PC-9 (cell line): ENCODE data around the gene SORBS2. TPM values are rescaled to one million over a fixed set of nuclear protein-coding genes. Genes with fewer than 3 reads are reported as not detected.

Source experiments
- BruUV-seq: library from RNA; stranded (reverse); fragments of 400-500 nt; replicated peaks from 2 replicates; lab custom pipeline; 2021; lab: Mats Ljungman, UMichigan
- CTCF ChIA-PET: fragments of 300-600 bp; sonication (Branson Sonifier 250); formaldehyde crosslinking; loops from one replicate; lab custom pipeline; 2022; ENCODE audit warnings: antibody characterized with exemption; lab: Charles Lee
- POLR2A ChIA-PET: fragments of 300-600 bp; sonication (Branson Sonifier 250); formaldehyde crosslinking; loops from one replicate; lab custom pipeline; 2022; ENCODE audit warnings: antibody characterized with exemption; ENCODE audit not compliant: unreplicated experiment; lab: Charles Lee
- DNase-seq, 2 experiments: peaks; one replicate each; pipeline versions ENCODE4 v3.0.0 to v3.0.0-alpha.2; 2015 to 2022; ENCODE audit warnings: mixed read lengths in 1 of 2
- H2AFZ ChIP-seq: fragments of 200-600 bp; sonication (generic); 2 replicates; pipeline ENCODE4 v1.8.1; 2017; ENCODE audit warnings: antibody characterized with exemption
- H3F3A ChIP-seq: fragments of 200-600 bp; sonication (generic); 2 replicates; pipeline ENCODE4 v1.8.1; 2017; ENCODE audit warnings: antibody characterized with exemption, mild to moderate bottlenecking, low read depth; ENCODE audit not compliant: insufficient read depth
- H3K27ac ChIP-seq: fragments of 200-600 bp; sonication (generic); 2 replicates; pipeline ENCODE4 v1.6.1; 2016; ENCODE audit warnings: mixed run types
- H3K27me3 ChIP-seq: fragments of 200-600 bp; sonication (generic); 2 replicates; pipeline ENCODE4 v1.6.1; 2016; ENCODE audit warnings: low read depth, mixed run types; ENCODE audit not compliant: insufficient read depth
- H3K36me3 ChIP-seq: fragments of 200-600 bp; sonication (generic); 2 replicates; pipeline ENCODE4 v1.6.1; 2016; ENCODE audit warnings: low read depth, mixed run types
- H3K4me1 ChIP-seq: fragments of 200-600 bp; sonication (generic); replicated peaks from 2 replicates; pipeline ENCODE4 v1.6.1; 2016; ENCODE audit warnings: mixed run types; ENCODE audit not compliant: insufficient read depth
- H3K4me2 ChIP-seq: fragments of 200-600 bp; sonication (generic); 2 replicates; pipeline ENCODE4 v1.6.1; 2017; ENCODE audit warnings: mixed run types
- H3K4me3 ChIP-seq: fragments of 200-600 bp; sonication (generic); 2 replicates; pipeline ENCODE4 v1.6.1; 2016; ENCODE audit warnings: mixed run types
- H3K79me2 ChIP-seq: fragments of 200-600 bp; sonication (generic); 2 replicates; pipeline ENCODE4 v1.6.1; 2017; ENCODE audit warnings: low read depth, mixed run types
- H3K9me2 ChIP-seq: fragments of 200-600 bp; sonication (generic); 2 replicates; pipeline ENCODE4 v1.8.1; 2017; ENCODE audit warnings: mild to moderate bottlenecking; ENCODE audit not compliant: insufficient read depth
- H3K9me3 ChIP-seq: fragments of 200-600 bp; sonication (generic); 2 replicates; pipeline ENCODE4 v1.8.1; 2016; ENCODE audit warnings: low read depth; ENCODE audit not compliant: insufficient read depth
- H4K20me1 ChIP-seq: fragments of 200-600 bp; sonication (generic); 2 replicates; pipeline ENCODE4 v1.8.1; 2017; ENCODE audit not compliant: insufficient read depth
- CTCF ChIP-seq: fragments of 200-600 bp; sonication (generic); conservative IDR thresholded peaks from 2 replicates; pipeline ENCODE4 v1.6.1; 2017; ENCODE audit warnings: mixed run types, antibody characterized with exemption, mild to moderate bottlenecking, moderate library complexity
- EZH2 ChIP-seq: fragments of 200-600 bp; sonication (generic); IDR thresholded peaks from 2 replicates; pipeline ENCODE4 v1.8.0; 2017; ENCODE audit warnings: antibody characterized with exemption, low read depth
- intact Hi-C: fragments of 100-400 bp; cut with micrococcal nuclease; formaldehyde crosslinking; loops from one replicate; pipeline ENCODE4 v1.10.0; 2022; ENCODE audit not compliant: unreplicated experiment
- total RNA-seq: library from RNA; stranded (reverse); gene quantifications from 2 replicates; pipeline ENCODE4 v1.2.3, GENCODE V29; 2021

SORBS2 gene
- total RNA-seq, 1 experiment from 2014 or later: 16.4 TPM

- ChIA-PET POLR2A (no interaction called here), CTCF (no interaction called here)
- no peaks in the 10 kb centered on the region for H3F3A ChIP-seq
- no peak overlapping the region for H3K4me2 ChIP-seq
- no peaks in the 10 kb centered on the region for H3K27me3 ChIP-seq
- no peaks in the 10 kb centered on the region for H3K36me3 ChIP-seq
- H3K4me3 ChIP-seq: no peak overlapping the region
- no TSS peak for BruUV-seq
- DNase-seq: no peak
- intact Hi-C loops: no loop called here
- no peaks in the 10 kb centered on the region for H4K20me1 ChIP-seq
- no peaks in the 10 kb centered on the region for H3K9me3 ChIP-seq
- no peak overlapping the region for H2AFZ ChIP-seq
- no peaks in the 10 kb centered on the region for H3K79me2 ChIP-seq
- H3K9me2 ChIP-seq: no peaks in the 10 kb centered on the region
- H3K27ac ChIP-seq: no peak overlapping the region
- TF ChIP-seq CTCF (no peak), EZH2 (no peak)
- H3K4me1 ChIP-seq: no peaks in the 10 kb centered on the region
Measured at GRCh38 chr4:185734930-185735329, 77.1 kb downstream of the SORBS2 start.

- Histone ChIP-seq H3K4me3 (no peak overlapping the region), H2AFZ (no peak overlapping the region), H3K4me1 (no peaks in the 10 kb centered on the region), H3K4me2 (no peak overlapping the region), H3F3A (no peaks in the 10 kb centered on the region), H3K79me2 (no peaks in the 10 kb centered on the region), H3K27ac (no peak overlapping the region), H3K36me3 (no peaks in the 10 kb centered on the region), H4K20me1 (no peaks in the 10 kb centered on the region), H3K9me2 (no peaks in the 10 kb centered on the region), H3K9me3 (no peaks in the 10 kb centered on the region), H3K27me3 (no peaks in the 10 kb centered on the region)
- BruUV-seq: no TSS peak
- intact Hi-C loops: no loop called here
- DNase-seq: no peak
- ChIA-PET CTCF (no interaction called here), POLR2A (no interaction called here)
- TF ChIP-seq CTCF: no peak
- TF ChIP-seq EZH2: no peak
Measured at GRCh38 chr4:185734214-185734613, 77.8 kb downstream of the SORBS2 start.

- Histone ChIP-seq H4K20me1 (no peaks in the 10 kb centered on the region), H3F3A (no peaks in the 10 kb centered on the region), H3K27me3 (no peaks in the 10 kb centered on the region), H3K4me2 (no peak overlapping the region), H3K36me3 (no peaks in the 10 kb centered on the region), H3K27ac (no peak overlapping the region), H2AFZ (no peak overlapping the region), H3K79me2 (no peaks in the 10 kb centered on the region), H3K9me2 (no peaks in the 10 kb centered on the region), H3K9me3 (no peaks in the 10 kb centered on the region), H3K4me1 (no peaks in the 10 kb centered on the region), H3K4me3 (no peak overlapping the region)
- no peak for TF ChIP-seq CTCF
- no peak for TF ChIP-seq EZH2
- no peak for DNase-seq
- CTCF ChIA-PET: interaction anchor here (0.6 kb wide), 2 partner anchors 109 to 335 kb away, joined by 4 to 9 read pairs; no protein-coding TSS in a partner anchor
- no TSS peak for BruUV-seq
- POLR2A ChIA-PET: no interaction called here
- intact Hi-C loops: no loop called here
Measured at GRCh38 chr4:185730849-185731608, 81.0 kb downstream of the SORBS2 start.
